ENCODE data around the gene DGKI. TPM values are rescaled to one million over a fixed set of nuclear protein-coding genes. Genes with fewer than 3 reads are reported as not detected.

DGKI gene
- total RNA-seq, 1 experiment from 2014 or later = 0.15 TPM

DNA sequence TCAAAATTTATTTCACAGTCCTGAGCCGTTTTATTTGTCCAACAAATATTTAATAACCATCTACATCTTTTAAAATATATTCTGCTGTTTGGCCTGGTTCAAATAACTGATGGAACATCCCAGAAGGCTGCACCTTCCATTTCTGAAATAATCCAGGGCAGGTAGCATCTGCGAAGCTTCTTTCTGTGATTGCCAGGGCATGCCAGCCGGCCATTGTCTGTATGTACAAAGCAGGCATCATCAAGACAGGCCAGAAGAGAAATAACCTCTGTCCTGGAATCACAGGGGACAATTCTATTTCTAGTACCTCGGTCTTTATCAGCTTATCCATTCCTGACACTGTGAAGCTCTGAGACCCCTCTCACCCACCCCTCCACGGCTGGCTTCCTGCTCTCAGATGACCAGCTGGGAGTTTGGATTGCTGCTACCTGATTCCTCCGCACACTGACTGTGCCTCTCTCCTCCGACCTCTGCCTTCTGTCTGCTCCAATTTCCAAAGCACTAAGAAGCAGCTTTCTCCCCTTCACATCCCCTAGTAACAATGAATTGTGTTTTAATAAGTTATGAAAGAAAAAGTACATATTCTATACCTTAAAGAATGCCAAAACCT is 8.0 kb downstream of the DGKI start:
- peaks cover 4% of the 10 kb centered on the region; the same call in 1 of the 2 replicates for H3K27me3 ChIP-seq (ENCODE audit: insufficient read depth, low read length)
- intact Hi-C loops (cut with micrococcal nuclease) = no loop called here
- H3K9ac ChIP-seq (ENCODE audit: low read length) = no peak overlapping the region
- DNase-seq (ENCODE audit: low read depth, low spot score) (no peak), ATAC-seq (no peak)
- no peak overlapping the region for H3K4me3 ChIP-seq (replicated peaks in 1 of 2; ENCODE audit: low read depth in 1 of 2, low read length in 2 of 2)
- H3K4me1 ChIP-seq (ENCODE audit: control insufficient read depth in 1 of 2, insufficient read depth in 2 of 2, low read length in 2 of 2) = no peaks in the 10 kb centered on the region
- BruUV-seq (replicated peaks) = no TSS peak
- H2AFZ ChIP-seq (ENCODE audit: low read depth, low read length, poor library complexity, severe bottlenecking) = no peak overlapping the region
- H4K20me1 ChIP-seq (ENCODE audit: insufficient read depth) = no peaks in the 10 kb centered on the region
- ChIA-PET POLR2A (no interaction called here), RAD21 (ENCODE audit: low non-redundant PET in 1 of 2, low total read pairs in 2 of 2, uncharacterized antibody in 2 of 2, unreplicated experiment in 2 of 2) (no interaction called here), CTCF (no interaction called here)
- H3K9me2 ChIP-seq (ENCODE audit: insufficient read depth) = no peaks in the 10 kb centered on the region
- no peaks in the 10 kb centered on the region for H3K79me2 ChIP-seq (ENCODE audit: insufficient read depth, low read length)
- H3K4me2 ChIP-seq (ENCODE audit: low read length) = no peak overlapping the region
- H3K27ac ChIP-seq (ENCODE audit: low read depth, low read length) = no peak overlapping the region
- H3K9me3 ChIP-seq (ENCODE audit: control insufficient read depth in 1 of 2, insufficient read depth in 1 of 2, low read depth in 1 of 2, low read length in 2 of 2) = no peaks in the 10 kb centered on the region
- TF ChIP-seq SRF (IDR thresholded peaks at IDR 0.05; ENCODE audit: low read depth) = no peak
- TF ChIP-seq, protein P1, sequence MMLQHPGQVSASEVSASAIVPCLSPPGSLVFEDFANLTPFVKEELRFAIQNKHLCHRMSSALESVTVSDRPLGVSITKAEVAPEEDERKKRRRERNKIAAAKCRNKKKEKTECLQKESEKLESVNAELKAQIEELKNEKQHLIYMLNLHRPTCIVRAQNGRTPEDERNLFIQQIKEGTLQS (IDR thresholded peaks at IDR 0.05) = no peak
- no peak for TF ChIP-seq ZBTB33 (IDR thresholded peaks at IDR 0.05; ENCODE audit: extremely low read depth, insufficient replicate concordance, low read length)
- no peak for TF ChIP-seq CBX3 (IDR thresholded peaks at IDR 0.05; ENCODE audit: low read depth)
- no peak for TF ChIP-seq REST (IDR thresholded peaks at IDR 0.05; ENCODE audit: low read depth)
- TF ChIP-seq YY1 (IDR thresholded peaks at IDR 0.05; ENCODE audit: extremely low read depth, insufficient replicate concordance, low read depth, low read length) = no peak
- no peaks in the 10 kb centered on the region for H3K36me3 ChIP-seq (ENCODE audit: control insufficient read depth in 1 of 2, insufficient read depth in 2 of 2, low read length in 2 of 2)

Measured in HCT116 (cell line).